ENCODE data around the gene KRT10. TPM values are rescaled to one million over a fixed set of nuclear protein-coding genes. Genes with fewer than 3 reads are reported as not detected.
"Not testable (repeated sequence)": the region's sequence is repeated elsewhere in the genome, so short reads cannot be mapped to it uniquely, and the experiment has no call there.

Gene KRT10
- 34.1 TPM for total RNA-seq

DNA sequence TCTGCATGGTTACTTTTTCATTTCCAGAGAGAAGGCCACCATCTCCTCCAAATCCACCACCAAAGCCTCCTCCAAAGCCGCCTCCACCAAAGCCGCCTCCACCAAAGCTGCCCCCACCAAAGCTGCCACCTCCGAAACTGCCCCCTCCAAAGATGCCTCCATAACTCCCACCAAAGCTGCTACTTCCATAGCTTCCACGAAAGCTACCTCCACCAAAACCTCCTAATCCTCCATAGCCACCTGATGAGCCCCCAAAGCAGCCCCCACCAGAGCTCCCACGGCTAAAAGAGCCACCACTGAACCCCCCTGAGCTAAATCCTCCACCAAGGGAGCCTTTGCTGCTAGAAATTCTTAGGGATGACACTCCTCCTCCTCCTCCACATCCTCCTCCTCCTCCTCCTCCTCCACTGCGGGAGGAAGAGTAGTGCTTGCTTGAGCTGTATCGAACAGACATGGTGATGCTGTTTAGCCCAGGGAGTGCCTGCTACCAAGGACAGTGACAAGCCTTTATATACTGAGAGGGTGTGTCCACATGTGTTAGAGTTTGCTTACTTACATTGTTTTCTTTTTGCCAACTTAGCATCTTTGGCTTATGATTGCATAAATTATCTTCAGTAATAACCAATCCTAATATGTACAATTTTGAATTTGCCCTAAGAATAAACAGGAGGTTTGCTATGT, at the start of gene KRT10:
KRT10 (minus strand) TSS at position 483 of the 681 bp plus-strand sequence; CDS start at position 454, 29 bp downstream.
- no peak for DNase-seq (ENCODE audit: low spot score)
- intact Hi-C loops (cut with DNase I) = no loop called here
- no peak for ATAC-seq

- DNase-seq (ENCODE audit: low spot score) (no peak), ATAC-seq (no peak)
- intact Hi-C loops (cut with DNase I) = no loop called here
Observed at GRCh38 chr17:40871316-40871715, 48.9 kb upstream of the KRT10 start.

- DNase-seq (ENCODE audit: low spot score) = no peak
- ATAC-seq = no peak
- intact Hi-C loops (cut with DNase I) = no loop called here
Observed at GRCh38 chr17:40870136-40870535, 47.7 kb upstream of the KRT10 start.

- intact Hi-C loops (cut with DNase I) = no loop called here
- ATAC-seq (no peak), DNase-seq (ENCODE audit: low spot score) (no peak)
Observed at GRCh38 chr17:40866838-40867237, 44.4 kb upstream of the KRT10 start, which contains the start of gene KRT12. KRT12 (minus strand) TSS chr17:40867223; CDS start chr17:40867186, 37 bp downstream.

DNA sequence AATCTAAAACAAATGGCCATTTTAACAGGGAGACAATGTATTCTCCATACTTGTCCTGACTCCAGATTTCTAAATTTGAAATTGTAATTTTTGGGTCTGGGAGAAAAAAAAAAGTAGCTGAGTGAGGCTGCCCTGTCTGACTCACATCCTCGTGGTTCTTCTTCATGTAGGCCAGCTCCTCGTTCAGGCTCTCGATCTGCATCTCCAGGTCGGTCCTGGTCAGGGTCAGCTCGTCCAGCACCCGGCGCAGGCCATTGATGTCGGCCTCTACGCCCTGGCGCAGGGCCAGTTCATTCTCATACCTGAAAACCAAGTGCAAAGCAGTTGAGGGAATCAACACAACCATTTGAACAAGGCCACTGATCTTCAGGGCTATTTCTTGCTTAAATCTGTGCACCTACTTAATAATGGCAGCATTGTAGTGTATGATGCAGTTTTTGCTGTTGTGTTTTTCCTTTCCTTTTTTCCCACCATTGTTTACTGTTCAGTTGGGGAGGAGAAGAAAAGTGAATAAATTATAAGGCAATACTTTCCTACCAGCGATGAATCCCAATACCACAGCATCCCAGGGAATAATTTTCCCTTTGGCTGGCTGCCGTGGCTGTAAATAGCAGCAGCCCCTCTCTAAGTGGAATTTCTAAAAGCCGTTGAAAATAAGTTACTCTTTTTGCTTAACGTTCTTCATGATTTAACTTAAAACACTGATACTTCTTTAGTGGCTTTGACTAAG, 42.4 kb upstream of the KRT10 start:
- peak; percentile 67 for DNase-seq (ENCODE audit: low spot score)
- intact Hi-C loops (cut with DNase I) = no loop called here
- peak; percentile 81 for ATAC-seq

DNA sequence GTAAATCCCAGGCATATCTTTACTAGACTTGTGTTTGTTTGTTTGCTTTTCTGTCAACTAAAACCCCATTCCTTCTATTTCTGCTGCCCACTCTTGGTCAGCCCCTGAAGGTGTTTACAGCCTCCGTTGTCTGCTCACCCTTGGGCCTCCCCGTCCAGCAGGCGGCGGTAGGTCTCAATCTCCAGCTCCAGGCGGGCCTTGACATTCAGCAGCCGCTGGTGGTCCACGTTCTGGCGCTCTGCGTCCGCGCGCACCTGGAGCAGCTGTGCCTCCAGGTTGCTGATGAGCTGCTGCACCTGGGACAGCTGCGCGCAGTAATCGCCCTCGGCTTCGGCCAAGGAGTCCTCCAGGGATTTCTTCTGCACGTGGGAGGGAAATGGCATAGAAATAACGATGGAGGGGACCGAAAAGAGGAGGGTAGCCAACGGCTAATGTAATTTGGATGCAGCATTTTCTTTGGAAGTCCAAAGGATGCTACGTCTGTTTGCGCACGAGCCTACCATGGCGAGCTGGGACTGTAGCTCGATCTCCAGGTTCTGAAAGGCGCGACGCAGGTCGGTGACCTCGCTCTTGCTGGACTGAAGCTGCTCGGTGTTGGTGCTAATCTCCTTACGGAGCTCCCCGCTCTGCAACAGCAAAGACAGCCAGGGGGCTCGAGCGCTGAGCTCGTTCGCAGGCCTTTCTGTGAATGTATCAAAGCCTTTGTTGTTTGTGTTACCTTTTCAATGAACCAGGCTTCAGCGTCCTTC, 40.7 kb upstream of the KRT10 start:
- intact Hi-C loops (cut with DNase I) = no loop called here
- ATAC-seq (no peak), DNase-seq (ENCODE audit: low spot score) (no peak)

- intact Hi-C loops (cut with DNase I) = no loop called here
- no peak for ATAC-seq
- DNase-seq (ENCODE audit: low spot score) = no peak
Observed at GRCh38 chr17:40859536-40859935, 37.1 kb upstream of the KRT10 start.

DNA sequence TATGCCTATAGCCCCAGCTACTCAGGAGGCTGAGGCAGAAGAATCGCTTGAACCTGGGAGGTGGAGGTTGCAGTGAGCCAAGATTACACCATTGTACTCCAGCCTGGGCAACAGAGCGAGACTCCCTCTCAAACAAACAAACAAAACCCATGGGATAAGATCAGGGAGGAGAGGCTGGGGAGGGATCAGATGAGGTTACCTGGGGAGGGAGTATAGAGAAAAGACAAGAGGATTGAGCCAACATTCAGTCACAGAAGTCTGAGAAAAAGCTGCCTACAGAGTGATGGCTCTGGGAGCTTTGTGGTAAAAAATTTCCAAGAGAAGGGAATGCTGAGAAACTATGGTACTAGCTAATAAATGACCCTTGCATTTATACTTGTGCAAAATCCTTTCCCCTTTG, 36.3 kb upstream of the KRT10 start:
- DNase-seq (ENCODE audit: low spot score); intact Hi-C loops (cut with DNase I); ATAC-seq: not testable (repeated sequence)

GRCh38 chr17:40857535-40857934, 35.1 kb upstream of the KRT10 start:
- no peak for DNase-seq (ENCODE audit: low spot score)
- peak; percentile 88 for ATAC-seq
- intact Hi-C loops (cut with DNase I) = no loop called here

- ATAC-seq = peak; percentile 75
- intact Hi-C loops (cut with DNase I) = no loop called here
- DNase-seq (ENCODE audit: low spot score) = no peak
Observed at GRCh38 chr17:40854175-40854814, 31.9 kb upstream of the KRT10 start.

GRCh38 chr17:40852364-40852763, 29.9 kb upstream of the KRT10 start:
- ATAC-seq (no peak), DNase-seq (ENCODE audit: low spot score) (no peak)
- intact Hi-C loops (cut with DNase I) = no loop called here

- DNase-seq (ENCODE audit: low spot score) (no peak), ATAC-seq (no peak)
- intact Hi-C loops (cut with DNase I) = no loop called here
Observed at GRCh38 chr17:40850293-40850972, 28.0 kb upstream of the KRT10 start.

DNA sequence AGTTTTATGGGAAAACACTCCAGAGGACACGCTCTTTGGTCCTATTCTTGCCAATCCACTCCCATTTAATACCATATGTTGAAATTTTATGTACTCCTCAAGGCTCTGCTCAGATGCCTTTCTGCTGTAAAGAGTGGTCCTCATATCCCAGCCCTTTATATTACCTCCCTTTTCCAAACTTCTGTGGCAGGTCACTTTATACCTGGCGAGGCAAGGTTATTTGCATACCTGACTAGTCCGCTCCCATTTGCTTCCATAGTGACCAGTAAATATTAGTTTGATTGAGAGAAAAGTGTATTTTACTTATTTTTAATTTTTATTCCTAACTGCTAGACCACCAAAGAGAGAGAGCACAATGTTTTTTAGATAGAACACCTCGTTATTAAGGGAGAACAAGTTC, 27.3 kb upstream of the KRT10 start:
- intact Hi-C loops (cut with DNase I) = no loop called here
- no peak for ATAC-seq

GRCh38 chr17:40848583-40849235, 26.3 kb upstream of the KRT10 start:
- ATAC-seq = no peak
- intact Hi-C loops (cut with DNase I) = no loop called here

More for the DNA sequence above, 27.3 kb upstream of the KRT10 start:
- no peak for DNase-seq (ENCODE audit: low spot score)

DNA sequence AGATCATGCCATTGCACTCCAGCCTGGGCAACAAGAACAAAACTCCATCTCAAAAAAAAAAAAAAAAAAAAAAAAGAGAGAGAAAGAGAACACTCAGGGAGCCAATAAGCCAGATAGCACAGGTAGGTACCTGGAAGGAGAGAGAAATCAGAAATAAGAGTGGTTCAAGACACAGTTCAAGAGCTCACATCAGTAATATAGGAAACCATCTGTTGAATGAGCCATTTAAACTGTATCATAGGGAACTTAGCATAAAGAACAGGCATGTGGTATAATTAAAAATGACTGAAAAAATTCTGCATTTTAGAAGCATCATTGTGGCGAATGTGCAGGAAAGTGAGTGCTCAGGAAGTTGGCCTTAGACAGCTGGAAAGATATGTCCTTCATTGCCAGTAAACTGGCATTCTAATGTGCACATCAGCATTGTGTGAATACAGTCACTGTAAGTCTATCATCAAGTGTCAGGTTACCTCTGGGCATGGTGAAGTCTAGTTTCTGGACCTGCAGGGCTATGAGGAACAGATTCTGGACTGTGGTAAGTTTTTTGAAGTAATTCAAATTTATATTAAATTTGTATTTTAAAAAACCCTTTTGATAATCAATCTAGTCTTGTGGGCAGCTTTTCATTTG, 24.2 kb upstream of the KRT10 start:
- ATAC-seq = no peak

More at GRCh38 chr17:40848583-40849235, 26.3 kb upstream of the KRT10 start:
- no peak for DNase-seq (ENCODE audit: low spot score)

DNA sequence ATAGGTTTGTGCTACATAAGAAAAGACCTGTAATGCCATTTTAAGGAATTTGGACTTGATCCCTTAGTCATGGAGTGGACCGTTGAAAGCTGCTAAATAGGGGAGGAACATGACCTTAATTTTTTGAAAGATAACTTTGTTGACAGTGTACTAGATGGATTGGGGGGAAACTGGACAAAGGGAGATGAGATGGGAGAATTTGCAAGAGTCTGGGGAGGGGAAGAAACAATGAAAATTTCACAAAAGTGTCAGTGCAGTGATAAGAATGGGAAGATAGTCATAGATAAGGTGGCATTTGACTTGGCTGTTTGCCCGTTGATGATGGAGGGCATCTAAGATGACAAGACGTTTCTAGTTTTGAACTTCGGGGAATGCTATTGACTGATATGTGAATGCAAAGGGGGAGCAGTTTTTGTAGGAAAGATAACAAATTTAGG, 22.3 kb upstream of the KRT10 start:
- no peak for ATAC-seq
- intact Hi-C loops (cut with DNase I) = no loop called here
- DNase-seq (ENCODE audit: low spot score) = no peak

More for the DNA sequence above, 24.2 kb upstream of the KRT10 start:
- no peak for DNase-seq (ENCODE audit: low spot score)
- intact Hi-C loops (cut with DNase I) = no loop called here

DNA sequence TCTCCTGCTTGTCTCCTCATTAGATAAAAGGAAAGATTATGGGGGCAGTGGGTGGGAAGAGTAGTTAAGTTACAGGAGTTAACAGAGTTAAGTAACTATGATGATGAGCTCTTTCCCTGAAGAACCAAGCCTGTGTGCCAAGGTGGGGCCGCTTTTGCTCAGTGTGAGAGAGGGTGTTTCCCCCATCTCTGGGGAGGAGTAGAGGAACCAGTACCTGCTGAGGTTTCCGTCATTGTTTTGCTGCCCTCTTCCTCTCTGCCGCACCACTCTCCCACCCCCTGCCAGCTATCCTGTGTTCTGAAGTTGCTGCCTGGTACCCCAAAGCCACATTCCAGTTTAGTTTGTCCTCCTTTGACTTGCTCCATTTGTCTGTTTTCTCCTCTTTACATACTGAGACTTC, 20.8 kb upstream of the KRT10 start:
- no peak for ATAC-seq
- no peak for DNase-seq (ENCODE audit: low spot score)
- intact Hi-C loops (cut with DNase I) = no loop called here

- intact Hi-C loops (cut with DNase I) = no loop called here
- ATAC-seq (no peak), DNase-seq (ENCODE audit: low spot score) (no peak)
Observed at GRCh38 chr17:40841246-40841645, 18.8 kb upstream of the KRT10 start.

Measured in sciatic nerve (tissue), 2 donors.